ENCODE measurements around the gene SNCB. TPM values are rescaled to one million over a fixed set of nuclear protein-coding genes. Genes with fewer than 3 reads are reported as not detected.

SNCB gene
- polyA plus RNA-seq, 1 donor: not detected

- peak; percentile 40 for DNase-seq (ENCODE audit: low read depth)
These were observed 30.7 kb upstream of the SNCB start for GRCh38 chr5:176660860-176661641.

GRCh38 chr5:176660530-176660859 is 30.2 kb upstream of the SNCB start:
- no peak for DNase-seq (ENCODE audit: low read depth)

- no peak for DNase-seq (ENCODE audit: low read depth)
These were observed 29.6 kb upstream of the SNCB start for GRCh38 chr5:176659860-176660461.

- no peak for DNase-seq (ENCODE audit: low read depth)
These were observed 29.1 kb upstream of the SNCB start for GRCh38 chr5:176659512-176659839.

GRCh38 chr5:176658817-176659511 is 28.6 kb upstream of the SNCB start:
- DNase-seq (ENCODE audit: low read depth): no peak

- DNase-seq (ENCODE audit: low read depth): no peak
These were observed 27.8 kb upstream of the SNCB start for GRCh38 chr5:176658007-176658599.

- no peak for DNase-seq (ENCODE audit: low read depth)
These were observed 26.2 kb upstream of the SNCB start for GRCh38 chr5:176656467-176656990.

- no peak for DNase-seq (ENCODE audit: low read depth)
These were observed 24.5 kb upstream of the SNCB start for GRCh38 chr5:176654856-176655255.

GRCh38 chr5:176653401-176654385 is 23.4 kb upstream of the SNCB start:
- no peak for DNase-seq (ENCODE audit: low read depth)

GRCh38 chr5:176652136-176652535 is 21.8 kb upstream of the SNCB start:
- DNase-seq (ENCODE audit: low read depth): no peak

GRCh38 chr5:176651472-176651980 is 21.2 kb upstream of the SNCB start:
- DNase-seq (ENCODE audit: low read depth): no peak

- DNase-seq (ENCODE audit: low read depth): no peak
These were observed 20.1 kb upstream of the SNCB start for GRCh38 chr5:176650354-176650884.

GRCh38 chr5:176648474-176649194 is 18.3 kb upstream of the SNCB start:
- no peak for DNase-seq (ENCODE audit: low read depth)

- no peak for DNase-seq (ENCODE audit: low read depth)
These were observed 17.6 kb upstream of the SNCB start for GRCh38 chr5:176647843-176648473.

- peak; percentile 96 for DNase-seq (ENCODE audit: low read depth)
These were observed 16.9 kb upstream of the SNCB start, which contains the start of gene TSPAN17 for GRCh38 chr5:176647030-176647842. TSPAN17 (plus strand) TSS chr5:176647484; CDS start chr5:176647616, 132 bp downstream.

GRCh38 chr5:176646707-176647029 is 16.3 kb upstream of the SNCB start:
- DNase-seq (ENCODE audit: low read depth): no peak

GRCh38 chr5:176646049-176646706 is 15.8 kb upstream of the SNCB start:
- no peak for DNase-seq (ENCODE audit: low read depth)

Data from forelimb muscle (tissue), 1 donor.